Breast epithelium (tissue), 3 donors: ENCODE results near the gene NCAM2.

Experiments
- POLR2A ChIP-seq: fragments of 450-650 bp; IDR thresholded peaks from one replicate; pipeline ENCODE4 v1.6.1; 2016; ENCODE audit warnings: antibody characterized with exemption, mild to moderate bottlenecking, moderate library complexity
- TF ChIP-seq, protein P1 (sequence below), 3 donors: fragments of 450-650 bp; IDR thresholded peaks; one replicate each; pipeline ENCODE4 v1.5.1; 2016 to 2017; ENCODE audit warnings: antibody characterized with exemption in 3 of 3, mild to moderate bottlenecking in 3 of 3, moderate library complexity in 3 of 3

DNA sequence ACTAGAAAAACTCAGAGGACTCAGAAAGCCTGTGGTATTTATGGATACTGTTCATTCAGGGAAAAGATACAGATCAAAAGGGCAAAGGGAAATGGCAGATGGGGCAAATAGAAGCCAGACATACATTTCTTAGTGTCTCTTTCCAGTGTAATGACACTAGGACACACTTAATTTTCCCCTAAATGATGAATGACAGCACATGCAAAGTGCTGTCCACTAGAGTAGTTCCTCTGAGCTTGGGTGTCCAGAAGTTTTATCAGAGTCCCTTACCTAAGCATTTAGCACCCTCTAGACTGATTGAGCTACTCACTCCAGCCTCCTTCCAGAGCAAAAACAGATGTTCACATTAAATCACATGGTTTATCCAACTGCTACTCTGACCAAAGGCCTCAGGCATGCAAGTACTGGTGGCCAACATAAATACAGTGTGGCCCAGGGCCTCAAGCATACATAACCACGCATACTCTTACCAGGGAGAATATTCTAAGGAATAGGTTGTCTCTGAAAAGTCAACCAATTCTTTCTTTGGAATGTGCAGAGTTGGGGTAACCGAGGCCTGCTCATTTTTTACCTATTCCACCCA is 166.9 kb downstream of the NCAM2 start:
- TF ChIP-seq, protein P1, sequence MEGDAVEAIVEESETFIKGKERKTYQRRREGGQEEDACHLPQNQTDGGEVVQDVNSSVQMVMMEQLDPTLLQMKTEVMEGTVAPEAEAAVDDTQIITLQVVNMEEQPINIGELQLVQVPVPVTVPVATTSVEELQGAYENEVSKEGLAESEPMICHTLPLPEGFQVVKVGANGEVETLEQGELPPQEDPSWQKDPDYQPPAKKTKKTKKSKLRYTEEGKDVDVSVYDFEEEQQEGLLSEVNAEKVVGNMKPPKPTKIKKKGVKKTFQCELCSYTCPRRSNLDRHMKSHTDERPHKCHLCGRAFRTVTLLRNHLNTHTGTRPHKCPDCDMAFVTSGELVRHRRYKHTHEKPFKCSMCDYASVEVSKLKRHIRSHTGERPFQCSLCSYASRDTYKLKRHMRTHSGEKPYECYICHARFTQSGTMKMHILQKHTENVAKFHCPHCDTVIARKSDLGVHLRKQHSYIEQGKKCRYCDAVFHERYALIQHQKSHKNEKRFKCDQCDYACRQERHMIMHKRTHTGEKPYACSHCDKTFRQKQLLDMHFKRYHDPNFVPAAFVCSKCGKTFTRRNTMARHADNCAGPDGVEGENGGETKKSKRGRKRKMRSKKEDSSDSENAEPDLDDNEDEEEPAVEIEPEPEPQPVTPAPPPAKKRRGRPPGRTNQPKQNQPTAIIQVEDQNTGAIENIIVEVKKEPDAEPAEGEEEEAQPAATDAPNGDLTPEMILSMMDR (IDR thresholded peaks at IDR 0.05), result no peak
- TF ChIP-seq POLR2A, result no peak
